ENCODE results near the gene MED8. TPM values are rescaled to one million over a fixed set of nuclear protein-coding genes. Genes with fewer than 3 reads are reported as not detected.
A peak's percentile ranks its signal among the peaks of the same experiment; 100 is the strongest.

MED8 gene
- total and polyA plus RNA-seq, 9 of the 15 experiments (the other 6 are each of a cell fraction or from before 2014, with no cell fraction given), result 23.0 to 120 (median 56.4) TPM

DNA sequence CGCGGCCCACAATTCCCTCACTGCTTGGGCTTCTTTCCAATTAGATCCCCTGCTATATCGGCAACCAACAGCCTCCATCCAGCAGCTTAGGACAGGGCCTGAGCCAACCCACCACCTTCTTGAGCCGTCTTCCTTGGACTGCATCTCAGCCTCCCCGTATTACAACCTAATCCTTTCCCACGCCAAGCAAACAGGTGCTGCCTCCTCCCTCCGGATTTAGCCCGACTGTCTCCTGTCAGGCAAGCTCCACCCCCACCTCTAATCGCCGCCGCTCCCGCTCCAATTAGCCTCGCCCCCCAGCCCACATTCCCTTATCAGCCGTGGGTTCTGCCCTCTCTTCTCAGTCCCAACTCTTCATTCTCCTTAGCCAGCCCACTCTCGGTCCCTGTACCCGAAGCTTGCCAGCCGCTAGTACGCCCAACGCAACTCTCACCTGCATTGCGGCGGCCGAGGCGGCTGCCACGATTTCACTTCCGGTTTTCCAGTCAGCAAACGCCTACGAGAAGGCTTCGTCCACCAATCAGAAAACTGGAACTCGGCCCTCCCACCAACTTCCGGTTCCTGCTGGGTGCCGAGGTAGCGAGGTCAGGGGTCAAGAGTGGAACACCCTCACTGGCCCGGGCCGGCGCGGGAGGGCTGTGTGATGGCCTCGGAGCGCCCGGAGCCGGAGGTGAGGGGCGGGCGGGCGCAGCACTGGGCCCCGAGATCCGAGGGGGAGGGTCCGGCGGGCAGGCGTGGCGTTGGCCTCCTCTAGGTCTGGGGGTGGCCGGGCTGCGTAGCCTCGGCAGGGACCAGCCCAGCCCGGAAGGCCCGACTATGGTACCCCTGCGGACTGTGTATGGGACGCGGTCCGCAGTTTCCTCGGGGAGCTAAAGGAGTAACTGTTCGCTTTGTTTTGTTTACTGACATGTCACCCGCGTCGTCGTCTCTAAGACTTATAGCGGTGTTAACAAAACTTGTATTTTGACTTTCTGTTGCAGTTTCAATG is at the start of gene MED8, which contains the start of gene SZT2 (continued):
- TF ChIP-seq, protein P1, sequence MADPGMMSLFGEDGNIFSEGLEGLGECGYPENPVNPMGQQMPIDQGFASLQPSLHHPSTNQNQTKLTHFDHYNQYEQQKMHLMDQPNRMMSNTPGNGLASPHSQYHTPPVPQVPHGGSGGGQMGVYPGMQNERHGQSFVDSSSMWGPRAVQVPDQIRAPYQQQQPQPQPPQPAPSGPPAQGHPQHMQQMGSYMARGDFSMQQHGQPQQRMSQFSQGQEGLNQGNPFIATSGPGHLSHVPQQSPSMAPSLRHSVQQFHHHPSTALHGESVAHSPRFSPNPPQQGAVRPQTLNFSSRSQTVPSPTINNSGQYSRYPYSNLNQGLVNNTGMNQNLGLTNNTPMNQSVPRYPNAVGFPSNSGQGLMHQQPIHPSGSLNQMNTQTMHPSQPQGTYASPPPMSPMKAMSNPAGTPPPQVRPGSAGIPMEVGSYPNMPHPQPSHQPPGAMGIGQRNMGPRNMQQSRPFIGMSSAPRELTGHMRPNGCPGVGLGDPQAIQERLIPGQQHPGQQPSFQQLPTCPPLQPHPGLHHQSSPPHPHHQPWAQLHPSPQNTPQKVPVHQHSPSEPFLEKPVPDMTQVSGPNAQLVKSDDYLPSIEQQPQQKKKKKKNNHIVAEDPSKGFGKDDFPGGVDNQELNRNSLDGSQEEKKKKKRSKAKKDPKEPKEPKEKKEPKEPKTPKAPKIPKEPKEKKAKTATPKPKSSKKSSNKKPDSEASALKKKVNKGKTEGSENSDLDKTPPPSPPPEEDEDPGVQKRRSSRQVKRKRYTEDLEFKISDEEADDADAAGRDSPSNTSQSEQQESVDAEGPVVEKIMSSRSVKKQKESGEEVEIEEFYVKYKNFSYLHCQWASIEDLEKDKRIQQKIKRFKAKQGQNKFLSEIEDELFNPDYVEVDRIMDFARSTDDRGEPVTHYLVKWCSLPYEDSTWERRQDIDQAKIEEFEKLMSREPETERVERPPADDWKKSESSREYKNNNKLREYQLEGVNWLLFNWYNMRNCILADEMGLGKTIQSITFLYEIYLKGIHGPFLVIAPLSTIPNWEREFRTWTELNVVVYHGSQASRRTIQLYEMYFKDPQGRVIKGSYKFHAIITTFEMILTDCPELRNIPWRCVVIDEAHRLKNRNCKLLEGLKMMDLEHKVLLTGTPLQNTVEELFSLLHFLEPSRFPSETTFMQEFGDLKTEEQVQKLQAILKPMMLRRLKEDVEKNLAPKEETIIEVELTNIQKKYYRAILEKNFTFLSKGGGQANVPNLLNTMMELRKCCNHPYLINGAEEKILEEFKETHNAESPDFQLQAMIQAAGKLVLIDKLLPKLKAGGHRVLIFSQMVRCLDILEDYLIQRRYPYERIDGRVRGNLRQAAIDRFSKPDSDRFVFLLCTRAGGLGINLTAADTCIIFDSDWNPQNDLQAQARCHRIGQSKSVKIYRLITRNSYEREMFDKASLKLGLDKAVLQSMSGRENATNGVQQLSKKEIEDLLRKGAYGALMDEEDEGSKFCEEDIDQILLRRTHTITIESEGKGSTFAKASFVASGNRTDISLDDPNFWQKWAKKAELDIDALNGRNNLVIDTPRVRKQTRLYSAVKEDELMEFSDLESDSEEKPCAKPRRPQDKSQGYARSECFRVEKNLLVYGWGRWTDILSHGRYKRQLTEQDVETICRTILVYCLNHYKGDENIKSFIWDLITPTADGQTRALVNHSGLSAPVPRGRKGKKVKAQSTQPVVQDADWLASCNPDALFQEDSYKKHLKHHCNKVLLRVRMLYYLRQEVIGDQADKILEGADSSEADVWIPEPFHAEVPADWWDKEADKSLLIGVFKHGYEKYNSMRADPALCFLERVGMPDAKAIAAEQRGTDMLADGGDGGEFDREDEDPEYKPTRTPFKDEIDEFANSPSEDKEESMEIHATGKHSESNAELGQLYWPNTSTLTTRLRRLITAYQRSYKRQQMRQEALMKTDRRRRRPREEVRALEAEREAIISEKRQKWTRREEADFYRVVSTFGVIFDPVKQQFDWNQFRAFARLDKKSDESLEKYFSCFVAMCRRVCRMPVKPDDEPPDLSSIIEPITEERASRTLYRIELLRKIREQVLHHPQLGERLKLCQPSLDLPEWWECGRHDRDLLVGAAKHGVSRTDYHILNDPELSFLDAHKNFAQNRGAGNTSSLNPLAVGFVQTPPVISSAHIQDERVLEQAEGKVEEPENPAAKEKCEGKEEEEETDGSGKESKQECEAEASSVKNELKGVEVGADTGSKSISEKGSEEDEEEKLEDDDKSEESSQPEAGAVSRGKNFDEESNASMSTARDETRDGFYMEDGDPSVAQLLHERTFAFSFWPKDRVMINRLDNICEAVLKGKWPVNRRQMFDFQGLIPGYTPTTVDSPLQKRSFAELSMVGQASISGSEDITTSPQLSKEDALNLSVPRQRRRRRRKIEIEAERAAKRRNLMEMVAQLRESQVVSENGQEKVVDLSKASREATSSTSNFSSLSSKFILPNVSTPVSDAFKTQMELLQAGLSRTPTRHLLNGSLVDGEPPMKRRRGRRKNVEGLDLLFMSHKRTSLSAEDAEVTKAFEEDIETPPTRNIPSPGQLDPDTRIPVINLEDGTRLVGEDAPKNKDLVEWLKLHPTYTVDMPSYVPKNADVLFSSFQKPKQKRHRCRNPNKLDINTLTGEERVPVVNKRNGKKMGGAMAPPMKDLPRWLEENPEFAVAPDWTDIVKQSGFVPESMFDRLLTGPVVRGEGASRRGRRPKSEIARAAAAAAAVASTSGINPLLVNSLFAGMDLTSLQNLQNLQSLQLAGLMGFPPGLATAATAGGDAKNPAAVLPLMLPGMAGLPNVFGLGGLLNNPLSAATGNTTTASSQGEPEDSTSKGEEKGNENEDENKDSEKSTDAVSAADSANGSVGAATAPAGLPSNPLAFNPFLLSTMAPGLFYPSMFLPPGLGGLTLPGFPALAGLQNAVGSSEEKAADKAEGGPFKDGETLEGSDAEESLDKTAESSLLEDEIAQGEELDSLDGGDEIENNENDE (IDR thresholded peaks at IDR 0.05; ENCODE audit: low read depth, low read length), result no peak
- TF ChIP-seq KDM1A (IDR thresholded peaks at IDR 0.05) (no peak), CREM (IDR thresholded peaks at IDR 0.05; ENCODE audit: low read depth) (peak; percentile 76), ZNF586 (CRISPR knock-in tag; conservative IDR thresholded peaks at IDR 0.05) (no peak), ZNF699 (CRISPR knock-in tag; IDR thresholded peaks at IDR 0.05; ENCODE audit: insufficient replicate concordance) (no peak), STAG1 (CRISPR knock-in tag; IDR thresholded peaks at IDR 0.05; ENCODE audit: borderline replicate concordance) (0 out of 2 replicates have a peak, but pooled peaks have one; percentile 16), ZNF140 (CRISPR knock-in tag; IDR thresholded peaks at IDR 0.05) (no peak), HNRNPLL (IDR thresholded peaks at IDR 0.05; ENCODE audit: low read depth, low read length, poor library complexity, severe bottlenecking) (peak; percentile 45), KLF16 (IDR thresholded peaks at IDR 0.05) (no peak)
- TF ChIP-seq, protein P2, sequence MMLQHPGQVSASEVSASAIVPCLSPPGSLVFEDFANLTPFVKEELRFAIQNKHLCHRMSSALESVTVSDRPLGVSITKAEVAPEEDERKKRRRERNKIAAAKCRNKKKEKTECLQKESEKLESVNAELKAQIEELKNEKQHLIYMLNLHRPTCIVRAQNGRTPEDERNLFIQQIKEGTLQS (IDR thresholded peaks at IDR 0.05), result peak; percentile 67; the same call in 1 of the 2 replicates
- TF ChIP-seq, protein P2 (CRISPR knock-in tag; conservative IDR thresholded peaks at IDR 0.05), result no peak; the same call in 1 of the 2 replicates
- TF ChIP-seq, protein P3, sequence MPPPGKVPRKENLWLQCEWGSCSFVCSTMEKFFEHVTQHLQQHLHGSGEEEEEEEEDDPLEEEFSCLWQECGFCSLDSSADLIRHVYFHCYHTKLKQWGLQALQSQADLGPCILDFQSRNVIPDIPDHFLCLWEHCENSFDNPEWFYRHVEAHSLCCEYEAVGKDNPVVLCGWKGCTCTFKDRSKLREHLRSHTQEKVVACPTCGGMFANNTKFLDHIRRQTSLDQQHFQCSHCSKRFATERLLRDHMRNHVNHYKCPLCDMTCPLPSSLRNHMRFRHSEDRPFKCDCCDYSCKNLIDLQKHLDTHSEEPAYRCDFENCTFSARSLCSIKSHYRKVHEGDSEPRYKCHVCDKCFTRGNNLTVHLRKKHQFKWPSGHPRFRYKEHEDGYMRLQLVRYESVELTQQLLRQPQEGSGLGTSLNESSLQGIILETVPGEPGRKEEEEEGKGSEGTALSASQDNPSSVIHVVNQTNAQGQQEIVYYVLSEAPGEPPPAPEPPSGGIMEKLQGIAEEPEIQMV (tag; conservative IDR thresholded peaks at IDR 0.05; ENCODE audit: low read depth), result 0 out of 2 replicates have a peak, but pooled peaks have one; percentile 47
